ENCODE results near the gene FAM107A.

The FAM107A gene

GRCh38 chr3:58568572-58569286 is 8.5 kb downstream of the FAM107A start:
- DNase-seq (ENCODE audit: extremely low read depth in 1 of 2, low read depth in 1 of 2): peak; percentile 17 to 59

GRCh38 chr3:58567251-58567515 is 10.0 kb downstream of the FAM107A start:
- DNase-seq (ENCODE audit: extremely low read depth in 1 of 2, low read depth in 1 of 2): no peak

- DNase-seq (ENCODE audit: extremely low read depth in 1 of 2, low read depth in 1 of 2): no peak
These were observed 10.6 kb downstream of the FAM107A start for GRCh38 chr3:58566398-58567250.

- DNase-seq (ENCODE audit: extremely low read depth in 1 of 2, low read depth in 1 of 2): no peak
These were observed 11.4 kb downstream of the FAM107A start for GRCh38 chr3:58565621-58566397.

- DNase-seq (ENCODE audit: extremely low read depth in 1 of 2, low read depth in 1 of 2): no peak
These were observed 12.6 kb downstream of the FAM107A start for GRCh38 chr3:58564456-58565160.

GRCh38 chr3:58564054-58564453 is 13.1 kb downstream of the FAM107A start:
- DNase-seq (ENCODE audit: extremely low read depth in 1 of 2, low read depth in 1 of 2): no peak

GRCh38 chr3:58563386-58564035 is 13.7 kb downstream of the FAM107A start:
- no peak for DNase-seq (ENCODE audit: extremely low read depth in 1 of 2, low read depth in 1 of 2)

GRCh38 chr3:58562498-58562897 is 14.7 kb downstream of the FAM107A start:
- no peak for DNase-seq (ENCODE audit: extremely low read depth in 1 of 2, low read depth in 1 of 2)

- DNase-seq (ENCODE audit: extremely low read depth in 1 of 2, low read depth in 1 of 2): no peak
These were observed 16.4 kb downstream of the FAM107A start for GRCh38 chr3:58560771-58561311.

GRCh38 chr3:58559586-58559985 is 17.6 kb downstream of the FAM107A start:
- no peak for DNase-seq (ENCODE audit: extremely low read depth in 1 of 2, low read depth in 1 of 2)

GRCh38 chr3:58557491-58557890 is 19.7 kb downstream of the FAM107A start:
- DNase-seq (ENCODE audit: extremely low read depth in 1 of 2, low read depth in 1 of 2): no peak

GRCh38 chr3:58556761-58557221 is 20.4 kb downstream of the FAM107A start:
- DNase-seq (ENCODE audit: extremely low read depth in 1 of 2, low read depth in 1 of 2): no peak

GRCh38 chr3:58556001-58556400 is 21.2 kb downstream of the FAM107A start:
- DNase-seq (ENCODE audit: extremely low read depth in 1 of 2, low read depth in 1 of 2): no peak

GRCh38 chr3:58555203-58555602 is 22.0 kb downstream of the FAM107A start:
- no peak for DNase-seq (ENCODE audit: extremely low read depth in 1 of 2, low read depth in 1 of 2)

GRCh38 chr3:58553003-58553402 is 24.2 kb downstream of the FAM107A start:
- no peak for DNase-seq (ENCODE audit: extremely low read depth in 1 of 2, low read depth in 1 of 2)

GRCh38 chr3:58551636-58552180 is 25.5 kb downstream of the FAM107A start:
- DNase-seq (ENCODE audit: extremely low read depth in 1 of 2, low read depth in 1 of 2): no peak

GRCh38 chr3:58544541-58544940 is 32.6 kb downstream of the FAM107A start:
- DNase-seq (ENCODE audit: extremely low read depth in 1 of 2, low read depth in 1 of 2): no peak

GRCh38 chr3:58540176-58540858 is 36.9 kb downstream of the FAM107A start:
- no peak for DNase-seq (ENCODE audit: extremely low read depth in 1 of 2, low read depth in 1 of 2)

GRCh38 chr3:58539626-58540025 is 37.6 kb downstream of the FAM107A start:
- DNase-seq (ENCODE audit: extremely low read depth in 1 of 2, low read depth in 1 of 2): no peak
